BJ (cell line): ENCODE data around the gene NOD2. TPM values are rescaled to one million over a fixed set of nuclear protein-coding genes. Genes with fewer than 3 reads are reported as not detected.

Source experiments
- CTCF ChIA-PET: fragments of 350-600 bp; formaldehyde crosslinking; extraction: SDS; loops from one replicate; lab custom pipeline; 2021; ENCODE audit warnings: antibody characterized with exemption, inconsistent platforms; lab: Yijun Ruan, JAX
- POLR2A ChIA-PET: fragments of 300-600 bp; sonication (Branson Sonifier 250); formaldehyde crosslinking; extraction: SDS; loops from one replicate; lab custom pipeline; 2021; ENCODE audit warnings: antibody characterized with exemption; lab: Charles Lee
- DNase-seq: peaks from one replicate; pipeline ENCODE4 v3.0.0-alpha.2; 2011; ENCODE audit warnings: low read depth
- H3K27me3 ChIP-seq: 2 replicates; pipeline ENCODE4 v1.6.0; 2011; ENCODE audit warnings: low read length; ENCODE audit not compliant: control insufficient read depth, insufficient read depth
- H3K36me3 ChIP-seq: 2 replicates; pipeline ENCODE4 v1.5.1; 2011; ENCODE audit warnings: low read length; ENCODE audit not compliant: control insufficient read depth, insufficient read depth
- H3K4me3 ChIP-seq: 2 replicates; pipeline ENCODE4 v1.5.1; 2011; ENCODE audit warnings: low read depth, mild to moderate bottlenecking, control low read depth, low read length
- CTCF ChIP-seq: IDR thresholded peaks from 2 replicates; pipeline ENCODE4 v1.5.1; 2011; ENCODE audit warnings: low read depth, mild to moderate bottlenecking, control low read depth, inconsistent platforms, low read length, moderate library complexity; ENCODE audit not compliant: insufficient read depth
- polyA plus RNA-seq: library from polyadenylated mRNA; depleted of rRNA; stranded (reverse); fragments of >200 nt; gene quantifications from 2 replicates; pipeline ENCODE4 v1.2.3, GENCODE V29; 2011

Gene NOD2
- polyA plus RNA-seq, 1 experiment: not detected

- no peak for TF ChIP-seq CTCF
- ChIA-PET POLR2A (no interaction called here), CTCF (interaction anchor here (2.0 kb wide), 1 partner anchor 20 kb away, joined by 6 read pairs; no protein-coding TSS in a partner anchor)
- H3K4me3 ChIP-seq: no peak overlapping the region
- DNase-seq: no peak
- no peaks in the 10 kb centered on the region for H3K36me3 ChIP-seq
- H3K27me3 ChIP-seq: peaks cover 2% of the 10 kb centered on the region
Observed at GRCh38 chr16:50684823-50685461, 8.5 kb upstream of the NOD2 start.

- ChIA-PET POLR2A (no interaction called here), CTCF (interaction anchor here (2.0 kb wide), 1 partner anchor 20 kb away, joined by 6 read pairs; no protein-coding TSS in a partner anchor)
- no peak for TF ChIP-seq CTCF
- Histone ChIP-seq H3K27me3 (peaks cover 2% of the 10 kb centered on the region), H3K36me3 (no peaks in the 10 kb centered on the region), H3K4me3 (no peak overlapping the region)
- DNase-seq: no peak
Observed at GRCh38 chr16:50685462-50686063, 7.8 kb upstream of the NOD2 start.

GRCh38 chr16:50688083-50688482, 5.3 kb upstream of the NOD2 start:
- H3K27me3 ChIP-seq: peaks cover 7% of the 10 kb centered on the region
- POLR2A ChIA-PET: no interaction called here
- no peak for TF ChIP-seq CTCF
- CTCF ChIA-PET: interaction anchor here (0.9 kb wide), 1 partner anchor 10 kb away, joined by 7 read pairs; no protein-coding TSS in a partner anchor
- no peak for DNase-seq
- no peak overlapping the region for H3K4me3 ChIP-seq
- H3K36me3 ChIP-seq: no peaks in the 10 kb centered on the region

- Histone ChIP-seq H3K36me3 (no peaks in the 10 kb centered on the region), H3K27me3 (peaks cover 10% of the 10 kb centered on the region), H3K4me3 (no peak overlapping the region)
- no peak for DNase-seq
- TF ChIP-seq CTCF: no peak
- POLR2A ChIA-PET: no interaction called here
- CTCF ChIA-PET: no interaction called here
Observed at GRCh38 chr16:50688867-50689266, 4.5 kb upstream of the NOD2 start.

GRCh38 chr16:50690177-50690576, 3.2 kb upstream of the NOD2 start:
- no peaks in the 10 kb centered on the region for H3K36me3 ChIP-seq
- ChIA-PET CTCF (no interaction called here), POLR2A (no interaction called here)
- no peak for DNase-seq
- H3K4me3 ChIP-seq: no peak overlapping the region
- no peak for TF ChIP-seq CTCF
- peaks cover 10% of the 10 kb centered on the region for H3K27me3 ChIP-seq
